Spleen (tissue), 11 donors: ENCODE results near the gene FNBP1. TPM values are rescaled to one million over a fixed set of nuclear protein-coding genes. Genes with fewer than 3 reads are reported as not detected.

Source experiments
- DNase-seq: peaks from one replicate; pipeline ENCODE4 v3.0.0-alpha.2; 2020
- H3K27ac ChIP-seq, 8 donors: fragments of 200-600 bp; sonication (generic) in 7 of 8; 1 replicate in 4 of 8; 2 replicates in 4 of 8; pipeline versions ENCODE4 v1.5.0 to v1.8.0; 2016 to 2021; ENCODE audit warnings: inconsistent platforms in 4 of 8, mild to moderate bottlenecking in 4 of 8, moderate library complexity in 1 of 8
- H3K27me3 ChIP-seq, 7 donors: fragments of 200-600 bp; sonication (generic) in 6 of 7; replicated peaks in 1 of 7; 1 replicate in 4 of 7; 2 replicates in 3 of 7; pipeline versions ENCODE4 v1.5.0 to v1.8.0; 2016 to 2021; ENCODE audit warnings: inconsistent platforms in 3 of 7, mild to moderate bottlenecking in 1 of 7
- H3K36me3 ChIP-seq, 6 donors: fragments of 200-600 bp; sonication (generic) in 5 of 6; 1 replicate in 4 of 6; 2 replicates in 2 of 6; pipeline versions ENCODE4 v1.5.0 to v1.8.0; 2016 to 2021; ENCODE audit warnings: inconsistent platforms in 2 of 6
- H3K4me1 ChIP-seq, 6 donors: fragments of 200-600 bp; sonication (generic) in 5 of 6; 1 replicate in 3 of 6; 2 replicates in 3 of 6; pipeline versions ENCODE4 v1.5.0 to v1.8.0; 2016 to 2021; ENCODE audit warnings: inconsistent platforms in 3 of 6
- H3K4me3 ChIP-seq, 8 donors: fragments of 200-600 bp; sonication (generic) in 7 of 8; 1 replicate in 4 of 8; 2 replicates in 4 of 8; pipeline versions ENCODE4 v1.5.0 to v1.8.0; 2016 to 2021; ENCODE audit warnings: inconsistent platforms in 4 of 8, mild to moderate bottlenecking in 4 of 8, moderate library complexity in 2 of 8
- H3K9me3 ChIP-seq, 8 donors: fragments of 200-600 bp; sonication (generic) in 7 of 8; 1 replicate in 4 of 8; 2 replicates in 4 of 8; pipeline versions ENCODE4 v1.5.0 to v1.8.0; 2016 to 2021; ENCODE audit warnings: inconsistent platforms in 4 of 8
- POLR2A ChIP-seq, 3 donors: fragments of 450-650 bp; IDR thresholded peaks; one replicate each; pipeline ENCODE4 v1.5.1; 2017; ENCODE audit warnings: antibody characterized with exemption in 3 of 3, mild to moderate bottlenecking in 1 of 3
- POLR2AphosphoS5 ChIP-seq, 3 donors: sonication (generic); formaldehyde crosslinking; IDR thresholded peaks; one replicate each; pipeline ENCODE4 v1.5.1; 2017; ENCODE audit warnings: antibody characterized with exemption in 3 of 3
- WGBS, 5 donors: extraction: QIAGEN DNeasy Blood & Tissue Kit in 3 of 5; methylation state at CpG; one replicate each; pipeline versions ENCODE4 v1.1.5 to v1.1.7; 2013 to 2018; 5-methylcytosine and 5-hydroxymethylcytosine counted together
- intact Hi-C: fragments of 100-400 bp; cut with DNase I; formaldehyde crosslinking; loops from one replicate; pipeline ENCODE4 v1.15.0; 2023; ENCODE audit warnings: low total_unique reads
- polyA plus RNA-seq, 3 donors: library from polyadenylated mRNA; stranded (reverse); fragments of 200-250 nt; gene quantifications; one replicate each; pipeline ENCODE4 v1.2.1, GENCODE V29; 2013
- total RNA-seq, 7 donors: library from RNA; depleted of rRNA in 3 of 7; stranded (reverse); fragments of >200 nt in 3 of 7; fragmentation: NEBNext Ultra II Directional in 4 of 7; extraction: Animal tissue kit (Norgen Biotek cat#: 25700) in 4 of 7; gene quantifications; one replicate each; pipeline versions ENCODE4 v1.1.0 to v1.2.1, GENCODE V29; 2016 to 2021
- TF ChIP-seq, protein P1 (sequence below), 11 experiments: fragments of 200-600 bp in 7 of 11; fragments of 450-650 bp in 4 of 11; sonication (generic) in 4 of 11; IDR thresholded peaks in 8 of 11; conservative IDR thresholded peaks in 3 of 11; 1 replicate in 7 of 11; 2 replicates in 4 of 11; pipeline versions ENCODE4 v1.4.0 to v1.8.0; 2016 to 2021; ENCODE audit warnings: antibody characterized with exemption in 11 of 11, inconsistent platforms in 4 of 11, mild to moderate bottlenecking in 1 of 11
- donor health status: healthy with polysubstance abuse.
- donor health status: DM: no; HTN: no; CAD: no; lungs with moderate emphysema.
- donor health status: DM: no; HTN: no; CAD: no.
- donor health status: Bipolar disorder and iron deficiency.
- donor health status: healthy.
- donor health status: DM: no; HTN: no; CAD: no.
- donor health status: DM: yes; HTN: yes; CAD: no.

The FNBP1 gene
- total and polyA plus RNA-seq, 10 donors, result 40.6 to 156 (median 146) TPM

DNA sequence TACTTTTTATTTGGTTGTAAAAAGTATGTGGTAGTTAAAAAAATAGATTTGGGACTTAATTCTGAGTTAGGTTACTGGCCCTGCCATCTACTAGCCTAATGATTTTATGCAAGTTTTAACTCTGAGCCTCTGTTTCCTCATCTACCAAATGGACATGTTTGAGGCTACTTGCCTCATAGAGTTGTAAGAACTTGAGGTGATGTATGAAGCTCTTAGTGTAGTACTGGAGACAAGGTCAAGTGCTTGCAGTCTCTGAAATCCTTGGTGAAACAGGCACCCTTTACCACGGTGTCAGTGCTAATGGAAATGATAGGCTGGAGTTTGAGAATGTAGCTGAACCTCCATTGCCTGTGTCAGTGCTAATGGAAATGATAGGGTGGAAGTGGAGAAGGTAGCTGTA is 26.1 kb upstream of the FNBP1 start:
- intact Hi-C loops, result no loop called here
- TF ChIP-seq POLR2A (IDR thresholded peaks at IDR 0.05), result no peak
- no peak for TF ChIP-seq POLR2AphosphoS5 (IDR thresholded peaks at IDR 0.05)
- TF ChIP-seq, protein P1, sequence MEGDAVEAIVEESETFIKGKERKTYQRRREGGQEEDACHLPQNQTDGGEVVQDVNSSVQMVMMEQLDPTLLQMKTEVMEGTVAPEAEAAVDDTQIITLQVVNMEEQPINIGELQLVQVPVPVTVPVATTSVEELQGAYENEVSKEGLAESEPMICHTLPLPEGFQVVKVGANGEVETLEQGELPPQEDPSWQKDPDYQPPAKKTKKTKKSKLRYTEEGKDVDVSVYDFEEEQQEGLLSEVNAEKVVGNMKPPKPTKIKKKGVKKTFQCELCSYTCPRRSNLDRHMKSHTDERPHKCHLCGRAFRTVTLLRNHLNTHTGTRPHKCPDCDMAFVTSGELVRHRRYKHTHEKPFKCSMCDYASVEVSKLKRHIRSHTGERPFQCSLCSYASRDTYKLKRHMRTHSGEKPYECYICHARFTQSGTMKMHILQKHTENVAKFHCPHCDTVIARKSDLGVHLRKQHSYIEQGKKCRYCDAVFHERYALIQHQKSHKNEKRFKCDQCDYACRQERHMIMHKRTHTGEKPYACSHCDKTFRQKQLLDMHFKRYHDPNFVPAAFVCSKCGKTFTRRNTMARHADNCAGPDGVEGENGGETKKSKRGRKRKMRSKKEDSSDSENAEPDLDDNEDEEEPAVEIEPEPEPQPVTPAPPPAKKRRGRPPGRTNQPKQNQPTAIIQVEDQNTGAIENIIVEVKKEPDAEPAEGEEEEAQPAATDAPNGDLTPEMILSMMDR (IDR thresholded peaks at IDR 0.05 in 8 of 11, conservative IDR thresholded peaks at IDR 0.05 in 3 of 11), result no peak
- Histone ChIP-seq H3K4me1 (peaks cover 15 to 72% (median 39%) of the 10 kb centered on the region in 6 donors), H3K4me3 (no peak overlapping the region), H3K27ac (peak overlapping the region in 5 of 8 donors; percentile 66 to 85 (median 77)), H3K36me3 (peaks cover 0 to 20% (median 2%) of the 10 kb centered on the region in 6 donors), H3K27me3 (no peaks in the 10 kb centered on the region), H3K9me3 (no peaks in the 10 kb centered on the region)
- DNase-seq, result no peak
- WGBS, 5 donors, result 67 to 85% (median 82%) methylated on average over 1 of the region's 1 CpG

DNA sequence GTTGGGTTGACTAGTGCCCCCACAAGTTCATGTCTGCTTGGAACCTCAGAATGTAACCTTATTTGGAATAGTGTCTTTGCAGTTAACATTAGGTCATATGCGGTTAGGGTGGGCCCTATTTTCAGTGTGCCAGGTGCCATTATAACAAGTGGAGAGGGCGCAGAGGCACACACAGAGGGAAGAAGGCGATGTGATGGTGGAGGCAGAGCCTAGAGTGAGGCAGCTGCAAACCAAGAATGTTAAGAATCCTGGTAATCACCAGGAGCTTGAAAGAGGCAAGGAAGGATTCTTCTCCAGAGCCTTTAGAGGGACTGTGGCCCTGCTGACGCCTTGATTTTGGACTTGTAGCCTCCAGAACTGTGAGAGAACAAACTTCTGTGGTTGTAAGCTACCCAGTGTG is 21.6 kb upstream of the FNBP1 start:
- Histone ChIP-seq H3K36me3 (peaks cover 0 to 21% (median 2%) of the 10 kb centered on the region in 6 donors), H3K4me1 (peaks cover 14 to 70% (median 44%) of the 10 kb centered on the region in 6 donors), H3K9me3 (no peaks in the 10 kb centered on the region), H3K4me3 (no peak overlapping the region), H3K27ac (no peak overlapping the region), H3K27me3 (no peaks in the 10 kb centered on the region)
- 93 to 97% (median 96%) methylated on average over 4 of the region's 4 CpGs for WGBS, 5 donors
- TF ChIP-seq POLR2AphosphoS5 (IDR thresholded peaks at IDR 0.05) (no peak), POLR2A (IDR thresholded peaks at IDR 0.05) (no peak)
- TF ChIP-seq, protein P1 (IDR thresholded peaks at IDR 0.05 in 8 of 11, conservative IDR thresholded peaks at IDR 0.05 in 3 of 11), result no peak
- intact Hi-C loops, result no loop called here
- DNase-seq, result no peak

DNA sequence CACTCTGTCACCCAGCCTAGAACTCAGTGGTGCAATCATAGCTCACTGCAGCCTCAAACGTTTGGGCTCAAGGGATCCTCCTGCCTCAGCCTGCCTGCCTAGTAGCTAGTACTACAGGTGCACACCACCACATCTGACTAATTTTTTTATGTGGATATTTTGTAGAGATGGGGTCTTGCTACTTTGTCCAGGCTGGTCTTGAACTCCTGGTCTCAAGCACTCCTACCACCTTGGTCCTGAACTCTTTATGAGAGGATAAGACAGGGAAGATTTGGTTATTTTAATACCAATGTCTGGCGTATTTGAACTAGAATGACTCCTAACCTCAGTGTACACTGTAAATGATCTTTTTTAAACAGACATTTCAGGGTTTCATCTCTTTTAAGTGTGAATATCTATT is 19.8 kb upstream of the FNBP1 start:
- no peak overlapping the region for H3K4me3 ChIP-seq
- peaks cover 14 to 62% (median 28%) of the 10 kb centered on the region in 6 donors for H3K4me1 ChIP-seq
- no peak overlapping the region for H3K27ac ChIP-seq
- H3K27me3 ChIP-seq, result no peaks in the 10 kb centered on the region
- DNase-seq, result no peak
- WGBS, 5 donors, result 64 to 95% (median 69%) methylated on average over 2 of the region's 2 CpGs
- intact Hi-C loops, result no loop called here
- peaks cover 0 to 38% (median 8%) of the 10 kb centered on the region in 6 donors for H3K36me3 ChIP-seq
- H3K9me3 ChIP-seq, result no peaks in the 10 kb centered on the region
- TF ChIP-seq, protein P1 (IDR thresholded peaks at IDR 0.05 in 8 of 11, conservative IDR thresholded peaks at IDR 0.05 in 3 of 11), result no peak
- no peak for TF ChIP-seq POLR2AphosphoS5 (IDR thresholded peaks at IDR 0.05)
- TF ChIP-seq POLR2A (IDR thresholded peaks at IDR 0.05), result no peak

DNA sequence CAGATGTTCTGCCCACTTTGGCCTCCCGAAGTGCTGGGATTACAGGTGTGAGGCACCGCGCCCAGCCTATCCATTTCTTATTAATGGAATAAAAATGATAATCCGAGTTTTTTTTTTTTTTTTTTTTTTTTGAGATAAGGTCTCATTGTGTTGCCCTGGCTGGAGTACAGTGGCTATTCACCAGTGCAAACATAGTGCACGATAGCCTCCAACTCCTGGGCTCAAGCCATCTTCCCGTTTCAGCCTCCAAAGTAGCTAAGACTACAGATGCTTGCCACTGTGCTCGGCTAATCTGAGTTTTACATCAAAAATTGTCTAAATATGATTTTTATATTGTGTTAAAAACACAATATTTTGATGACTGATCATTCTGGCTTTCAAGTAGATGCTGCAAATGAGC is 17.3 kb upstream of the FNBP1 start:
- 89 to 96% (median 94%) methylated on average over 7 of the region's 7 CpGs for whole genome bisulfite sequencing, 5 donors
- intact Hi-C loops, result no loop called here
- H3K27me3 ChIP-seq, result no peaks in the 10 kb centered on the region
- no peaks in the 10 kb centered on the region for H3K9me3 ChIP-seq
- peaks cover 0 to 36% (median 8%) of the 10 kb centered on the region in 6 donors for H3K36me3 ChIP-seq
- no peak overlapping the region for H3K4me3 ChIP-seq
- no peak for TF ChIP-seq POLR2A (IDR thresholded peaks at IDR 0.05)
- TF ChIP-seq POLR2AphosphoS5 (IDR thresholded peaks at IDR 0.05), result no peak
- TF ChIP-seq, protein P1 (IDR thresholded peaks at IDR 0.05 in 8 of 11, conservative IDR thresholded peaks at IDR 0.05 in 3 of 11), result no peak
- no peak for DNase-seq
- peaks cover 13 to 76% (median 24%) of the 10 kb centered on the region in 6 donors for H3K4me1 ChIP-seq
- H3K27ac ChIP-seq, result peak overlapping the region in 2 of 8 donors; percentile 73 to 74
